Measurements from ENCODE around the gene SOD2. TPM values are rescaled to one million over a fixed set of nuclear protein-coding genes. Genes with fewer than 3 reads are reported as not detected.
"Not testable (repeated sequence)": the region's sequence is repeated elsewhere in the genome, so short reads cannot be mapped to it uniquely, and the experiment has no call there.

SOD2 gene
- total RNA-seq, 2 experiments from 2014 or later = 62.9 to 64.0 TPM

DNA sequence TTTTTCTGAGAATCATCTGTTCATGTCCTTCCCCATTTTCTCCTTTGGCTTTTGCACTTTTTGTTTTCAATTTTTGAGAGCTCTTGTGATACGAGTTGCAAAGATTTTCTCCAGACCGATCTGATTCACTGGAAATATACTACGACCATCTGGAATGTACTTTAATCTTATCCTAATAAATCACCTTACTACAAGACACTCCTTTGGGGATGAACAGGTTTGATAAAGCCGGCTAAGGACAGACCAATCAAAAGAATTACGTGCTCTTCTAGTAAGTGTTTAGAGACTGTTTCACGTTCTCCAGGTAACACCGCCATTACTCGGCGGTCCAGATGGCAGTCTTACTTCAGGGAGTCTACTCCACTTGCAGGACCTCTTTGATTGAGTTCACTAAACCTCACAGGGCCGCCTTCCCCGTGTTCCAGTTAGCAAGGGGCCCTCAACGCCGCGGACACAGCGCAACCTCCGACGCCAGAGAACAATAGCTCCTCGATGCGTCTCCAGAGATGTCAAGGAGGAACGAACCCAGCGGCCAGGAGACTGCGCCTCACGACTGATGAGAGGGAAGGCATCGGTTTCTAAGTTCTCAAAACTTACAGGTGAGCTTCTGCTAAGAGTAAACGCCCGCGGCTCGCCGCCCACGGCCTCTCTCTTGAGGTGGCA lies 33.3 kb upstream of the SOD2 start:
- Mint-ChIP-seq H3K27ac (peak overlapping the region; percentile 97), H3K4me3 (peak overlapping the region; percentile 95), H3K27me3 (no peaks in the 10 kb centered on the region), H3K4me1 (peaks cover 55% of the 10 kb centered on the region), H3K9me3 (peaks cover 10% of the 10 kb centered on the region), H3K36me3 (ENCODE audit: low read depth) (peaks cover 48% of the 10 kb centered on the region)
- no peak for DNase-seq
- POLR2A ChIA-PET = interaction anchor here (0.6 to 1.0 kb wide), 3 partner anchors 44 to 343 kb away, joined by 3 to 5 read pairs (median 4); partner anchors contain the start of genes MRPL18 and TCP1
- CTCF ChIA-PET = interaction anchor here (1.3 to 1.9 kb wide), 5 partner anchors 9 to 288 kb away, joined by 3 to 5 read pairs (median 4); partner anchors contain the start of genes MRPL18 and TCP1

- H3K4me3 Mint-ChIP-seq, H3K27me3 Mint-ChIP-seq, H3K27ac Mint-ChIP-seq, POLR2A ChIA-PET, H3K9me3 Mint-ChIP-seq, DNase-seq: not testable (repeated sequence)
- H3K4me1 Mint-ChIP-seq = peaks cover 43% of the 10 kb centered on the region
- peaks cover 39% of the 10 kb centered on the region for H3K36me3 Mint-ChIP-seq (ENCODE audit: low read depth)
- CTCF ChIA-PET = interaction anchor here (1.9 kb wide), 1 partner anchor 65 kb away, joined by 5 read pairs; the partner anchor contains the start of genes MRPL18 and TCP1
Observed at GRCh38 chr6:159725208-159725607, 32.2 kb upstream of the SOD2 start.

- H3K36me3 Mint-ChIP-seq (ENCODE audit: low read depth) = peaks cover 38% of the 10 kb centered on the region
- no peak overlapping the region for H3K4me3 Mint-ChIP-seq
- CTCF ChIA-PET = no interaction called here
Observed at GRCh38 chr6:159724778-159725177, 31.7 kb upstream of the SOD2 start.

DNA sequence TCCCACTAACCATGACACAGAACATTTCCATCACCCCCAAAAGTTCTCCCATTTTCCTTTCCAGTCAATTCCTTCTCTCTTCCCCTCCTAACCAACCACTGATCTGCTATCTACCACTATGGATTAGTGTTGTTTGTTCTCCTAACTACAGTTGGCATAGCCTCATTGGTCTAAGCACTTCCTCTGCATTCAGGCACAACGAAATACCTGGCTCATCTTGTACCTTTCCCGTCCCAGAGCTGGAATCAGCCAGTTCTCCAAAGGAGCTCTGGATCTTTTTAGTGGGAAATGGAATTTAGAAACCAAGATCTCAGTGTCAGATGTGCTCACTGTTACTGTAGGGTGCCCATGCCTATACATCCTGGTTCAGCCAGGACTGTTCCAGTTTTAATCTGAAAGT lies 30.2 kb upstream of the SOD2 start:
- Mint-ChIP-seq H3K36me3 (ENCODE audit: low read depth) (peaks cover 27% of the 10 kb centered on the region), H3K4me1 (peaks cover 30% of the 10 kb centered on the region), H3K9me3 (peaks cover 10% of the 10 kb centered on the region), H3K27ac (no peak overlapping the region), H3K27me3 (no peaks in the 10 kb centered on the region), H3K4me3 (no peak overlapping the region)
- POLR2A ChIA-PET = no interaction called here
- DNase-seq = no peak
- CTCF ChIA-PET = interaction anchor here (1.1 to 1.5 kb wide), 2 partner anchors 9 to 23 kb away, joined by 4 read pairs; no protein-coding TSS in a partner anchor

More at GRCh38 chr6:159724778-159725177, 31.7 kb upstream of the SOD2 start:
- peaks cover 10% of the 10 kb centered on the region for H3K9me3 Mint-ChIP-seq
- POLR2A ChIA-PET = no interaction called here
- H3K4me1 Mint-ChIP-seq = peaks cover 40% of the 10 kb centered on the region
- no peak for DNase-seq
- H3K27me3 Mint-ChIP-seq = no peaks in the 10 kb centered on the region
- no peak overlapping the region for H3K27ac Mint-ChIP-seq

GRCh38 chr6:159722655-159723054 lies 29.6 kb upstream of the SOD2 start:
- Mint-ChIP-seq H3K27me3 (no peaks in the 10 kb centered on the region), H3K4me1 (peaks cover 30% of the 10 kb centered on the region), H3K36me3 (ENCODE audit: low read depth) (peaks cover 23% of the 10 kb centered on the region), H3K27ac (no peak overlapping the region), H3K4me3 (no peak overlapping the region), H3K9me3 (peaks cover 10% of the 10 kb centered on the region)
- CTCF ChIA-PET = interaction anchor here (1.1 to 1.5 kb wide), 2 partner anchors 10 to 23 kb away, joined by 4 read pairs; no protein-coding TSS in a partner anchor
- POLR2A ChIA-PET = no interaction called here
- DNase-seq = no peak

DNA sequence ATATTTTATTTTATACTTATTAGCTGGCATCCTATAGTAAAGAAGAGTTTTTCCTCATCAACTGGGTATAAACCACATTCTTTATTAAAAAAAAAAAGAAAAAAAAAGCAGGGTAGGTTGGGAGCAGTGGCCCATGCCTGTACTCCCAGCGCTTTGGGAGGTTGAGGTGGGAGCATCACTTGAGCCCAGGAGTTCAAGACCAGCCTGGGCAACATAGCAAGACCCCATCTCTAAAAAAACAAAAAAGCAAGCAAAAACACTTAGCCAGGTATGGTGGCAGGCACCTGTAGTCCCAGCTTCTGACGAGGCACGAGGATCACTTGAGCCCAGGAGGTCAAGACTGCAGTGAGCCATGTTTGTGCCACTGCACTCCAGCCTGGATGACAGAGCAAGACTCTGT lies 28.9 kb upstream of the SOD2 start:
- POLR2A ChIA-PET = not testable (repeated sequence)

DNA sequence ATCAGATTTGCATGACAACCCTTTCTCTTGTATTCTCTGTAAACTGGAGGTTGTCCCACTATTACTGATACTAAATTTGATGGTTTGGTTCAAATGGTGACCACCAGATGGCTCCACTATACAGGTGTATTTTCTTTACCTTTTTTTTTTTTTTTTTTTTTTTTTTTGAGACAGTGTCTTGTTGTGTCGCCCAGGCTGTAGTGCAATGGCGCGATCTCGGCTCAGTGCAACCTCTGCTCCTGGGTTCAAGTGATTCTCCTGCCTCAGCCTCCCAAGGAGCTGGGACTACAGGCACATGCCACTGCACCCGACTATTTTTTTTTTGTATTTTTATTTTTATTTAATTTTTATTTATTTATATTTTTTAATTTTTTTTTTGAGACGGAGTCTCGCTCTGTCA lies 27.7 kb upstream of the SOD2 start:
- Mint-ChIP-seq H3K4me3 (no peak overlapping the region), H3K27ac (no peak overlapping the region), H3K27me3 (no peaks in the 10 kb centered on the region), H3K36me3 (ENCODE audit: low read depth) (peaks cover 19% of the 10 kb centered on the region), H3K9me3 (peaks cover 10% of the 10 kb centered on the region), H3K4me1 (peaks cover 22% of the 10 kb centered on the region)
- DNase-seq = peak; percentile 71
- ChIA-PET POLR2A (no interaction called here), CTCF (interaction anchor here (1.0 to 1.5 kb wide), 3 partner anchors 10 to 20 kb away, joined by 3 read pairs; no protein-coding TSS in a partner anchor)

More for the DNA sequence above, 28.9 kb upstream of the SOD2 start:
- not testable (repeated sequence) for DNase-seq, H3K27ac Mint-ChIP-seq, H3K4me3 Mint-ChIP-seq, H3K27me3 Mint-ChIP-seq, H3K9me3 Mint-ChIP-seq
- H3K36me3 Mint-ChIP-seq (ENCODE audit: low read depth) = peaks cover 23% of the 10 kb centered on the region
- H3K4me1 Mint-ChIP-seq = peaks cover 30% of the 10 kb centered on the region
- CTCF ChIA-PET = interaction anchor here (1.1 kb wide), 1 partner anchor 10 kb away, joined by 4 read pairs; no protein-coding TSS in a partner anchor

GRCh38 chr6:159719287-159719686 lies 26.2 kb upstream of the SOD2 start:
- no peaks in the 10 kb centered on the region for H3K27me3 Mint-ChIP-seq
- DNase-seq = no peak
- ChIA-PET CTCF (no interaction called here), POLR2A (no interaction called here)
- H3K27ac Mint-ChIP-seq = no peak overlapping the region
- H3K4me3 Mint-ChIP-seq = no peak overlapping the region
- H3K9me3 Mint-ChIP-seq = peaks cover 10% of the 10 kb centered on the region
- H3K4me1 Mint-ChIP-seq = peaks cover 19% of the 10 kb centered on the region
- peaks cover 23% of the 10 kb centered on the region for H3K36me3 Mint-ChIP-seq (ENCODE audit: low read depth)

DNA sequence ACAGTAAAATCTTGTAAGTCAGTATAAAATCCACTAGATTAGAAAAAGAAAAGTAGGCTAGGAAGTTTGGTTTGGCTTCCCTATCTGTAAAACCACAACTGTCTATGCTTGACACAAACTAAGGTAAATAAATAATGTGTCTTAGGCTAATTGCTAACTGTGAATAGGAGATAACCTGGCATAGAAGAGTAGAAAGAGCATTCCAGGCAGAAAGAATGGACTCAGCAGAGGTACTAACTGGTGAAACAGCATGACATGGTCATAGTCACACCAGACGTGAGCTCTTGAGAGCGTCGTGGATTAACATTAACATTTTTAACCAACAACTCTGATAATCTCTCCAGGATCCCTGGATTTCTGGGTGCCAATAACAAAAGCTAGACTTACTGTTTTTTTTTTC lies 25.6 kb upstream of the SOD2 start:
- Mint-ChIP-seq H3K9me3 (peaks cover 10% of the 10 kb centered on the region), H3K36me3 (ENCODE audit: low read depth) (peaks cover 19% of the 10 kb centered on the region), H3K27me3 (no peaks in the 10 kb centered on the region), H3K4me3 (no peak overlapping the region), H3K27ac (no peak overlapping the region), H3K4me1 (peaks cover 17% of the 10 kb centered on the region)
- DNase-seq = no peak
- ChIA-PET POLR2A (no interaction called here), CTCF (interaction anchor here (0.7 to 1.5 kb wide), 2 partner anchors 8 to 19 kb away, joined by 4 to 5 read pairs; partner anchors contain the start of gene WTAP)

- POLR2A ChIA-PET = no interaction called here
- peaks cover 4% of the 10 kb centered on the region for H3K36me3 Mint-ChIP-seq (ENCODE audit: low read depth)
- DNase-seq = no peak
- no peak overlapping the region for H3K27ac Mint-ChIP-seq
- CTCF ChIA-PET = interaction anchor here (0.6 kb wide), 1 partner anchor 15 kb away, joined by 3 read pairs; no protein-coding TSS in a partner anchor
- no peaks in the 10 kb centered on the region for H3K9me3 Mint-ChIP-seq
- H3K4me3 Mint-ChIP-seq = no peak overlapping the region
- peaks cover 8% of the 10 kb centered on the region for H3K4me1 Mint-ChIP-seq
- no peaks in the 10 kb centered on the region for H3K27me3 Mint-ChIP-seq
Observed at GRCh38 chr6:159716247-159717096, 23.4 kb upstream of the SOD2 start.

GRCh38 chr6:159715605-159716004 lies 22.6 kb upstream of the SOD2 start:
- H3K27me3 Mint-ChIP-seq = no peaks in the 10 kb centered on the region
- ChIA-PET POLR2A (no interaction called here), CTCF (interaction anchor here (0.6 kb wide), 1 partner anchor 15 kb away, joined by 3 read pairs; no protein-coding TSS in a partner anchor)

GRCh38 chr6:159715166-159715565 lies 22.1 kb upstream of the SOD2 start:
- POLR2A ChIA-PET = no interaction called here
- peaks cover 8% of the 10 kb centered on the region for H3K4me1 Mint-ChIP-seq
- H3K27ac Mint-ChIP-seq = no peak overlapping the region
- no peak overlapping the region for H3K4me3 Mint-ChIP-seq
- CTCF ChIA-PET = no interaction called here
- no peak for DNase-seq
- peaks cover 4% of the 10 kb centered on the region for H3K36me3 Mint-ChIP-seq (ENCODE audit: low read depth)
- H3K9me3 Mint-ChIP-seq = no peaks in the 10 kb centered on the region
- H3K27me3 Mint-ChIP-seq = no peaks in the 10 kb centered on the region

More at GRCh38 chr6:159715605-159716004, 22.6 kb upstream of the SOD2 start:
- Mint-ChIP-seq H3K9me3 (no peaks in the 10 kb centered on the region), H3K36me3 (ENCODE audit: low read depth) (peaks cover 4% of the 10 kb centered on the region), H3K27ac (no peak overlapping the region), H3K4me3 (no peak overlapping the region), H3K4me1 (peaks cover 8% of the 10 kb centered on the region)
- no peak for DNase-seq

DNA sequence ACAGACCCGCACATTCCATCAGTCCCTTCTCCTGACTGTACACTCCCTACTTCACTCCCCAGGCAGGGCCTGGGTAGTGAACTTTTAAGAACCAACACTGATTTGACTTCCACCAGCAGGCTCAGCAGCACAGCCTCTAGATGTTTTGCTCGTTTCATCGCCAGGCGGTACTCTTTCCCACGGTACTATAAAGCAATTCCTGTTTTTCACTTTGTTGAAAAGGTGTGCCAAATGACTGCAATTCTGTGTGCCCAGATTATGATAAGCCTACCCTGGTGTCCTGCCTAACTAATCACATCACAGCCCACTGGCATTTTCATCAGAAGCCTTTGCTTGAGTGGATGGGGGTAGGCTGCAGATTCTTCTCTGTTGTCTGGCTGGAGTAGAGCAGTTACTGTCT lies 21.4 kb upstream of the SOD2 start:
- DNase-seq = no peak
- ChIA-PET CTCF (no interaction called here), POLR2A (no interaction called here)
- no peak overlapping the region for H3K27ac Mint-ChIP-seq
- H3K4me1 Mint-ChIP-seq = peaks cover 8% of the 10 kb centered on the region
- no peak overlapping the region for H3K4me3 Mint-ChIP-seq
- peaks cover 4% of the 10 kb centered on the region for H3K36me3 Mint-ChIP-seq (ENCODE audit: low read depth)
- no peaks in the 10 kb centered on the region for H3K9me3 Mint-ChIP-seq
- no peaks in the 10 kb centered on the region for H3K27me3 Mint-ChIP-seq
